Keratinocyte (primary cell): Measurements from ENCODE around the gene TSHZ2. TPM values are rescaled to one million over a fixed set of nuclear protein-coding genes. Genes with fewer than 3 reads are reported as not detected.

ENCODE experiments used
- DNase-seq: peaks from one replicate; pipeline ENCODE4 v3.0.0-alpha.2; 2011; ENCODE audit warnings: low read depth, missing footprints, low spot score
- FAIRE-seq: peaks from 2 replicates; lab custom pipeline; 2011; peaks lifted over from hg19 to GRCh38; lab: Jason Lieb, UNC
- H2AFZ ChIP-seq: 2 replicates; pipeline ENCODE4 v1.6.0; 2012; ENCODE audit warnings: low read length, control low read depth, inconsistent platforms; ENCODE audit not compliant: control insufficient read depth
- H3K27ac ChIP-seq: 2 replicates; pipeline ENCODE4 v1.5.1; 2011; ENCODE audit warnings: low read length; ENCODE audit not compliant: control insufficient read depth, insufficient read depth
- H3K27me3 ChIP-seq: 3 replicates; pipeline ENCODE4 v1.6.0; 2011; ENCODE audit warnings: low read length; ENCODE audit not compliant: control insufficient read depth, insufficient read depth; ENCODE audit errors: extremely low read depth
- H3K36me3 ChIP-seq, 2 experiments: 2 replicates in 1 of 2; 3 replicates in 1 of 2; pipeline ENCODE4 v1.5.1; 2011; ENCODE audit warnings: low read length in 2 of 2, mild to moderate bottlenecking in 1 of 2; ENCODE audit not compliant: control insufficient read depth in 2 of 2, insufficient read depth in 2 of 2; ENCODE audit errors: extremely low read depth in 1 of 2
- H3K4me1 ChIP-seq: 3 replicates; pipeline ENCODE4 v1.5.1; 2011; ENCODE audit warnings: low read length; ENCODE audit not compliant: control insufficient read depth, insufficient read depth; ENCODE audit errors: extremely low read depth
- H3K4me2 ChIP-seq: 3 replicates; pipeline ENCODE4 v1.6.0; 2011; ENCODE audit warnings: low read depth, low read length; ENCODE audit not compliant: control insufficient read depth, insufficient read depth; ENCODE audit errors: extremely low read depth
- H3K4me3 ChIP-seq, 3 experiments: fragments of 200-600 bp in 1 of 3; sonication (generic) in 1 of 3; 2 replicates in 2 of 3; 3 replicates in 1 of 3; pipeline ENCODE4 v1.5.1; 2011 to 2016; ENCODE audit warnings: low read length in 3 of 3, mild to moderate bottlenecking in 3 of 3, control low read depth in 2 of 3, inconsistent platforms in 1 of 3, low read depth in 1 of 3, mixed read lengths in 1 of 3, mixed run types in 1 of 3, moderate library complexity in 1 of 3; ENCODE audit not compliant: control insufficient read depth in 2 of 3, insufficient read depth in 2 of 3; ENCODE audit errors: extremely low read depth in 1 of 3
- H3K79me2 ChIP-seq: 2 replicates; pipeline ENCODE4 v1.6.0; 2012; ENCODE audit warnings: low read length; ENCODE audit not compliant: control insufficient read depth, insufficient read depth
- H3K9ac ChIP-seq: 3 replicates; pipeline ENCODE4 v1.6.0; 2011; ENCODE audit warnings: low read length; ENCODE audit not compliant: control insufficient read depth, insufficient read depth; ENCODE audit errors: extremely low read depth
- H3K9me1 ChIP-seq: 3 replicates; pipeline ENCODE4 v1.6.0; 2011; ENCODE audit warnings: low read length; ENCODE audit not compliant: control insufficient read depth, insufficient read depth; ENCODE audit errors: extremely low read depth
- H3K9me3 ChIP-seq: 2 replicates; pipeline ENCODE4 v1.5.1; 2012; ENCODE audit warnings: low read depth, low read length; ENCODE audit not compliant: control insufficient read depth
- H4K20me1 ChIP-seq: 3 replicates; pipeline ENCODE4 v1.6.0; 2011; ENCODE audit warnings: low read length; ENCODE audit not compliant: control insufficient read depth, insufficient read depth; ENCODE audit errors: extremely low read depth
- CTCF ChIP-seq, 3 experiments: IDR thresholded peaks in 1 of 3; conservative IDR thresholded peaks in 1 of 3; optimal IDR thresholded peaks in 1 of 3; 2 replicates in 2 of 3; 3 replicates in 1 of 3; pipeline versions ENCODE3 to v1.5.1; 2011; ENCODE audit warnings: low read length in 3 of 3, mild to moderate bottlenecking in 3 of 3, moderate library complexity in 2 of 3, control low read depth in 1 of 3, inconsistent platforms in 1 of 3; ENCODE audit not compliant: insufficient read depth in 2 of 3; ENCODE audit errors: extremely low read depth in 1 of 3
- EZH2 ChIP-seq: IDR thresholded peaks from one replicate; pipeline ENCODE4 v1.6.1; 2012; ENCODE audit warnings: inconsistent platforms, mild to moderate bottlenecking, low read length, moderate library complexity
- dilution Hi-C: fragments of 300-500 bp; cut with MboI; formaldehyde crosslinking; loops from one replicate; pipeline ENCODE4 v1.7.0; 2020; ENCODE audit warnings: low sequenced_read_pairs; ENCODE audit not compliant: extremely low pct_ligation_motif_present
- polyA plus RNA-seq, 5 experiments: library from polyadenylated mRNA; depleted of rRNA in 3 of 5; stranded (reverse) in 3 of 5; stranded (forward) in 1 of 5; unstranded in 1 of 5; fragments of >200 nt; gene quantifications; 1 replicate in 1 of 5; 2 replicates in 3 of 5; 3 replicates in 1 of 5; pipeline versions ENCODE4 v1.2.1 to v1.2.3, GENCODE V29; 2011 to 2012; ENCODE audit warnings: missing spikeins in 2 of 5, low read depth in 1 of 5, low replicate concordance in 1 of 5

Gene TSHZ2
- polyA plus RNA-seq, 1 donor (not counting 4 experiments of a cell fraction or from before 2014, with no cell fraction given), result 1.1 TPM

GRCh38 chr20:52926505-52926904, 45.7 kb upstream of the TSHZ2 start:
- no peaks in the 10 kb centered on the region for H4K20me1 ChIP-seq
- H3K9ac ChIP-seq, result no peak overlapping the region
- FAIRE-seq (no peak), DNase-seq (no peak)
- H2AFZ ChIP-seq, result no peak overlapping the region
- dilution Hi-C loops, result no loop called here
- no peak overlapping the region for H3K4me2 ChIP-seq
- H3K27me3 ChIP-seq, result no peaks in the 10 kb centered on the region
- TF ChIP-seq CTCF (optimal IDR thresholded peaks at IDR 0.05 in 1 of 3, IDR thresholded peaks at IDR 0.05 in 1 of 3, conservative IDR thresholded peaks at IDR 0.05 in 1 of 3; ENCODE audit: extremely low read depth in 1 of 3, insufficient read depth in 2 of 3, low read length in 3 of 3) (no peak), EZH2 (no peak)
- H3K36me3 ChIP-seq, result no peaks in the 10 kb centered on the region
- peaks cover 2% of the 10 kb centered on the region for H3K9me1 ChIP-seq
- H3K4me1 ChIP-seq, result peaks cover 30% of the 10 kb centered on the region
- no peaks in the 10 kb centered on the region for H3K79me2 ChIP-seq
- no peak overlapping the region for H3K4me3 ChIP-seq
- H3K27ac ChIP-seq, result no peak overlapping the region
- H3K9me3 ChIP-seq, result no peaks in the 10 kb centered on the region

- Histone ChIP-seq H3K4me3 (no peak overlapping the region), H3K9me1 (no peaks in the 10 kb centered on the region), H2AFZ (no peak overlapping the region), H3K4me1 (no peaks in the 10 kb centered on the region), H3K27ac (no peak overlapping the region), H3K27me3 (no peaks in the 10 kb centered on the region), H3K9ac (no peak overlapping the region), H3K36me3 (no peaks in the 10 kb centered on the region), H3K9me3 (no peaks in the 10 kb centered on the region), H3K4me2 (no peak overlapping the region), H4K20me1 (no peaks in the 10 kb centered on the region), H3K79me2 (no peaks in the 10 kb centered on the region)
- DNase-seq (no peak), FAIRE-seq (no peak)
- dilution Hi-C loops, result no loop called here
- TF ChIP-seq EZH2 (no peak), CTCF (optimal IDR thresholded peaks at IDR 0.05 in 1 of 3, IDR thresholded peaks at IDR 0.05 in 1 of 3, conservative IDR thresholded peaks at IDR 0.05 in 1 of 3; ENCODE audit: extremely low read depth in 1 of 3, insufficient read depth in 2 of 3, low read length in 3 of 3) (no peak)
These were observed 38.3 kb upstream of the TSHZ2 start for GRCh38 chr20:52933867-52934266.
